HG03354 (cell line): ENCODE results near the gene POLR2F.
"Not testable (repeated sequence)": the region's sequence is repeated elsewhere in the genome, so short reads cannot be mapped to it uniquely, and the experiment has no call there.

Source experiments
- ATAC-seq: cut with Tn5 transposase; IDR thresholded peaks from one replicate; pipeline ENCODE4 v1.9.1; 2021; ENCODE audit warnings: mild to moderate bottlenecking; ENCODE audit not compliant: unreplicated experiment, poor library complexity, severe bottlenecking

Gene POLR2F

GRCh38 chr22:37975153-37975552, 21.7 kb downstream of the POLR2F start:
- no peak for ATAC-seq

- not testable (repeated sequence) for ATAC-seq
Measured at GRCh38 chr22:37976022-37976421, 22.5 kb downstream of the POLR2F start.

DNA sequence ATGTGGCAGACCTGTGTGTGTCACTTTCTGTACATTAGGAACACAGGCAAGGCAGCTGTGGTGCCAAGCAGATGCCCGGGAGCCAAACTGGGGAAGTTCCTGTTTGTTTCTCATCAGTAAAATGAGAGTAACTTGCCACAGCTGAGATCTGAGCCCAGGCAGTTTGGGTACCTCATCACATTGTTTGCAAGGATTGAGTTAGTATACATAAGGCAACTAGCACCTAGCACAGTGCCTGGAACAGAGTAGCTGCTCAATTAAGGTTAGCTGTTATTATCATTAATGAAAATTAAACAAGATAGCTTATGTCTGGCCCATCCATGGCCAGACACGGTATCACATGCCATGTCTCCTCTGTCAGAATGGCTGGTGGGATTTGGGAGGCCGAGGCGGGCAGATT, 23.0 kb downstream of the POLR2F start:
- no peak for ATAC-seq

GRCh38 chr22:37979782-37980181, 26.3 kb downstream of the POLR2F start:
- no peak for ATAC-seq

DNA sequence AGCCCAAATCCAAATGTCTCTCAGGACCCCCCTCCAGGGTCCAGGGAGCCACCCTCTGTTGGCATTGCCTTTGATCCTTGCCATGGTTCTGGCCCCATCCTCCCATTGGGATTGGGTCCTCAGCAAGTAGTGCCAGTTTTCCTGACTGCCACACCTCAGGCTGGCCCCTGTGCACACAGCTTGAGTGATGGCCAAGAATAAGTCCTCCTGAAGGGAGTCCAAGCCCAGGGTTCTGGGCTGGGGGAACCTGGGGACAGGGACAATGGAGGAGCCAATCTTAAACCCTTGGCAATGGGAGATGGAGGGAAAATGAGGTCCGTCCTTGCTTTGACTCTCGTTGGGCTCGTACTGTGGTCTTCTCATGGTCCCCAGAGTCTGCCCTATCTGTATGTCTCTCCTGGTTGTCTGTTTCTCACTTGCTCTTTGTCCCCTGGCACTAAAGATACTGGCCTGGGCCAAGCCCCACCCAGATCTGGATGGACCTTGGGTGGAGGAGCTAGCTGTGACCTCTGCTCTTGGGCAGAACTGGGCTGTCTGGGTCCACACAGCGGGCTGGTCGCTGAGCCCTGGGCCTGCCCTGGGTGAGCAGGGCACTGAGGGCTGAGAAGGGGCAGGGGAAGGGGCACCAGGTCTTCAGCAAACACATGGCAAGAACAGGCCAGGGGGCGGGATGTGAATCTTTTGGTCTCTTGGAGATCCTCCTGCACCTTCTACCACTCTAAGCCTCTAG, 27.9 kb downstream of the POLR2F start:
- ATAC-seq: no peak

GRCh38 chr22:37982151-37982785, 28.8 kb downstream of the POLR2F start:
- no peak for ATAC-seq

DNA sequence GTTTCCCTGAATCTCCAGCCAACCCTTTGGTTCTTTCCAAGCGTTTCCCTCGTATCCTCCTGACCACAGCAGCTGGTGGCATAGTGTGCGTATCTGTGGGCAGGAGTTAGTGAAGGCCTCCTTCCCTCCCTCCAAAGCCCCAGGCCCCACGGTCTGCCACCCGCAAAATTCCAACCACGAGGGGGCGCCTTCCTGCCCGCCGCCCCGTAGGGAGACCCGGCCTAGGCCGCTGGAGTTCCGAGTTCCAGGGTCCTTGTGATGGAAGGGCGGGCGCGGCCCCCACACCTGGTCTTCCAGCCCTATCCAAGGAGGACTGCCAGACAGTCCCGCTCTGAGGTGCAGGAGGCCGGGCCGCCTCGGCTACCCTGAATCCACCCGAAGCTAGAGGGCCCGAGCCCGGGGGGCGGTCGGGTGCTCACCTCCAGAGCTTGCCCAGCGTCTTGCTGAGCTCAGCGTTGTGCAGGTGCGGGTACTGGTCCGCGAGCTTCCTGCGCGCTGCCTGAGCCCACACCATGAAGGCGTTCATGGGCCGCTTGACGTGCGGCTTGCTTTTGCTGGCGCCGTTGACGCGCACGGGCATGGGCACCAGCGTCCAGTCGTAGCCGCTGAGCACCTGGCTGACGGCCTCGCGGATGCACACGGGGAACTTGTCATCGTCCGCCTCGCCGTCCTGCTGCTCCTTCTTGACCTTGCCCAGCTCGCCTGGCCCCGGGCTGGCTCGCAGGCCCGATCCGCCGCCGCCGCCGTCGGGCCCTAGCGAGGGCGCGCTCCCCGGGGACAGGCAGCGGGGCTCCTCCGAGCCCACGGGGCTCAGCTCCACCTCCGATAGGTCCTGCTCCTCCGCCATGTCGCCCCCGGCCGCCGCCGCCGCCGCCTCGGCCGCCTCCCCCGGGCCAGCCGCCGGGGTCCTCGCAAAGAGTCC, 29.7 kb downstream of the POLR2F start:
- no peak for ATAC-seq

DNA sequence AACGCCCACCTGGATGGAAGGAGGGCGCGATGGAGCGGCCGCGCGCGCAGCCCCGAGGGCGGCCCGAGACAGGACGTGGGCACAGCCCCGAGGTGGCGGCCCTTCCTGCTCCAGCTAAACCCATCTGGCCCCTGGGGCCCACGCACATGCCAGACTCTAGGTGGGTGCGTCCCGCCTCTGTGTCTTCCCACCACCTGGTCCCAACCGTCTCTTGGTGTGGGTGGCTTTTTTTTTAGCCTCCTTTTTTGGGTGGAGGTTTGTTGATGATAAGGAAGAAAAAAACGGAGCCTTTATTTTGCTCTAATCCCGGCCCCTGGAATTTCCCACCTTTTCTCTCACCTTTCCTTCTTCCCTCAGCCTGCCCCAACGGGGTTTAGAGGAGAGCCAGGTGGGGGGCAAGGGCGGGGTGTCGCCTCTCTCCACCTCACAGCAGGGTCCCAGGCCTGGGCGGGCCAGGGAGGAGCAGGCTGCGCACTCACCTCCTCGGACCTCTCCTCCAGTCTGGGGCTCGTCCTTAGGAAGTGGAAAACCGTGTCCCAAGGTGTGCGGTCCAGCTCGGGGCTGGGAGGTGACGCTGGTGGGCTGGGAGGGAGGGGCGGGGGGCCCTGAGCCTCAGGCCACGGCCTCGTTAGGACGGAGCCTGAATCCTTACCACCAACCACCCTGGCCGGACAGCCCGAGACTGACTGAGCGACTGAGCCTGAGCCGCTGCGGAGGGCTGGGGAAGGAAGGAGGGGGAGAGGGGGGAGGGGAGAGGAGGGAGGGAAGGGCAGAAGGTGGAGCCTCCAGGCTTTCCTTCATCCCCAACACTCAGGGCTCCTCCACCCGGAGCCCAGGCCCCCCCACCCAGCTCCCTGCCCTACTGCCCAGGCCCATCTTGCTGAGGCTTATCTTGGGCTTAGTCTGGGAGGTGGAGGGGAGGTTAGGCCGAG, 30.6 kb downstream of the POLR2F start, which contains the start of gene SOX10:
SOX10 (minus strand) TSS at position 696 of the 932 bp plus-strand sequence. CDS start 771 bp downstream, outside the sequence.
- ATAC-seq: no peak

GRCh38 chr22:37985050-37985585, 31.6 kb downstream of the POLR2F start:
- ATAC-seq: no peak

DNA sequence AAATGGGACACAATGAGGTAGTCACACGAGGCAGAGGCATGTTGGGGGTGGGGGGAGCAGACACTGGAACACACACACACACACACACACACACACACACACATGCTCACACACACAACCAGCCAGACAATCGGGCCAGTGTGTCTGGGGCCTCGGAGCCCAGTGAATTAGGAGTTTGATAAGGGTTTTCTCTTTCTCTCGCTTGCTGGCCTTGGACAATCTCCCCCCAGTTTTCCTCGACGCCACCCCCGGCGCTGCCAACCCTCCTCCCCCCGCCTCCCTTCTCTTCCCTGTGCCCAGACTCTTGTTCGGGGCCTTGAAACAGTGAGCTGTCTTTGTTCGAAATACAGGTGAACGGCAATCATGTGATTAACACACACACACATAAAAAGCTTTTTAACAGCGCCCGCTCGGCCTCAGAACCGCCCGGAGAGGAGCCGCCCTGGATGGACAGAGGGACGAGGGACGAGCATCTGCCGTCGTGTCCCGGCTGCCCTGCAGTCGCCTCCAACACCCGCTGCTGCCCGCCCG, 32.3 kb downstream of the POLR2F start:
- no peak for ATAC-seq

GRCh38 chr22:37986371-37986770, 32.9 kb downstream of the POLR2F start:
- ATAC-seq: no peak

DNA sequence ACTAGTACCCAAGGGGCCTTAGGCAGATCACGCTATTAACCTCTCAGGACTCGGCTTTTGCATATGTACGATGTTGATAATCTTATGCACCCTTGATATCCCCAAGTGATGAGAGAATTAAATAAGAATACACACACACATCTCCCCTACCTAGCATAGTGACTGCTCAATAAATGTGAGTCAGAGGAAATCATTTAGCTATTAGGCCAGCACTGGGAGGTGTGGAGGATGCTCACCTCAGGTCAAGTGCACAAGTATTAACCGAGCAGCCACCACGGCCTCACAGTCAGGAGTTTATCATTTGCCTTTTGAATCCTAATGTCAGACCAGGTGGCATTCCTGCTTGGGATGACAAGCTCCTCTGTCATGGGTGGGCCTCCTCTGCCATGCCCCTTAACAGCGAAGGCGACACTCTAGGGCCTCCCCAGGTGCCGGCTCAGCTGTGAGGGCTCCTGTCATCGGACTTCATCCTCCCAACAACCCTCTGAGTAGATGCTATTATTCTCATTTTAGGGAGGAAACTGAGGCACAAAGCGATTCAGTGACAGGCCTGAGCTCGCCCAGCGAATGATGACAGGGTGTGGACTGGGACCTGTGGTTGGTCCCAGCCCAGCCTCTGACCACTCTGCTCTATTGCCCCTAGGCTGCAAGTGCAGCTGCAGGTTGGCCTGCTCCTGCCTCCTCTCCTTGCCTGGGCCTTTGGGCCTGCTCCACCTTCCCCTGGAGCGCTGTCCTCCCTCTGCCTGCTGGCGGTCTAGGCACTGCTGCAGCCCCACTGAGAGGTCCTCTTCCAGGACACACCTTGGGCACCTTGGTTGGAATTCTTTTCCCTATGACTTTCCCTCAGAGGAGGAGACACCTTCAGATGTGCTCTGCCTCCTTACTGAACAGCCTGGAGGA, 35.9 kb downstream of the POLR2F start:
- ATAC-seq: no peak

DNA sequence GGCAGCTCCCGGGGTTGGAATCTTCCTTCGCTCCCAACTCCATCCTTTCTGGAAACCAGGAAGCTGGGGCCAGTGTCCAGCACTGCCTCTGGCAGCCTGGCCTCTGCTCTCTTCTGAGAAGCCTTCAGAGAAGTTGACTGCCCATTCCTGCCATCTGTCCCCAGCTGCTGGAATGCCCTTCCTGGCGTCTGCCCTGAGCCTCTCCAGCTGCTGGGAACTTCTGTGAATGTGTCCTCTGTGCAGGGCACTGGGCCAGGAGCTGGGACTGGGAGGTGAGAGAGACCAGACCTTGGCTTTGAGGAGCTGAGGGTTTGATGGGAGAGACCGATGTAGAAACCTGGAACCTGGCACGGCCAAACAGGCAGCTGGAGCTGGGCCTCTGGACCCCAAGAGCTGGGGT, 36.8 kb downstream of the POLR2F start:
- no peak for ATAC-seq

GRCh38 chr22:37990862-37991261, 37.4 kb downstream of the POLR2F start:
- no peak for ATAC-seq

DNA sequence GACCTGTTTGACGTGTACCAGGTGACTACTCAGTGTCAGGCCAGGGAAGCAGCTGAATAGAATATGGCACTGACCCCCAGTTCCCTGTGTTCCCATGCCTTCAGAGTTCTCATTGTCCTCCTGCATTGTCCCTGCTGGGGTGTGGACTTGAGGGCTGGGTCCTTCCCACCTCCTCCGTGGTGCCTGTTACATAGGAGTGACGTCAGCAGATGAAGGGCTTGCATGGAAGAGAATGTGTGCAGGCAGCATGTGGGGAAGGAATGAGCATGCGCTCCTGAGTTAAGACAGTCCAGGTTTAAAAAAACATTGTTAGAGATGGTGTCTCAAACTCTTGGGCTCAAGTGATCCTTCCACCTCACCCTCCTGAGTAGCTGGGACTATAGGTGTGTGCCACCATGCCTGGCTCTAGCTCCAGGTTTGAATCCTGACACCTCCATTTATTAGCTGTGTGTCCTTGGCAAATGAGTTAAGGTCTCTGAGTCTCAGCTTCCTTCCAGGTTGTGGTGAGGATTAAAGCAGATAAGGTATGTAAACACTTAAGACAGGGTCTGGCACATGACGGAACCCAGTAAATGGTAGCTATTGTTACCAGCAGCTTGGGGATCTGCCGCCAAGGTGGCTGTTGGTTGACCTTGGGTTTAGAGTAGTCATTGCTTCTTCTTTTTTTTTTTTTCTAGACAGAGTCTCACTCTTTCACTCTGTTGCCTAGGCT, 38.4 kb downstream of the POLR2F start:
- no peak for ATAC-seq

DNA sequence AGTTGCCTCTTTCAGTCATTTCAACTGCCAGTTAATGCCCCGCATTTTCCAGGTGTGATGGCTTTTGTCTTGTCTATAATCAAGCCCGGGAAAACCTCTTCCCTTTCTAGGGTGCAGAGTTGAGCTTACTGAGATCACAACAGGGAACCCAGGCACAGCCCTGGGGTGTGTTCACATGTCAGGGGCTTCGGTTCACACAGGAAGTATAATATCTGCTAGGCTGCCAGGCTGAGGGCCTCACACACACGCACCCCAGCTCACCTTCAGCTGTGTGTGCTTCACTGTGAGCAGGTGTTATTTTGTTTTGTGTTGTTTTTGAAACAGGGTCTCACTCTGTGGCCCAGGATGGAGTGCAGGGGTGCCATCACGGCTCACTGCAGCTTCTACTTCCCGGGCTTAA, 40.5 kb downstream of the POLR2F start:
- ATAC-seq: no peak

DNA sequence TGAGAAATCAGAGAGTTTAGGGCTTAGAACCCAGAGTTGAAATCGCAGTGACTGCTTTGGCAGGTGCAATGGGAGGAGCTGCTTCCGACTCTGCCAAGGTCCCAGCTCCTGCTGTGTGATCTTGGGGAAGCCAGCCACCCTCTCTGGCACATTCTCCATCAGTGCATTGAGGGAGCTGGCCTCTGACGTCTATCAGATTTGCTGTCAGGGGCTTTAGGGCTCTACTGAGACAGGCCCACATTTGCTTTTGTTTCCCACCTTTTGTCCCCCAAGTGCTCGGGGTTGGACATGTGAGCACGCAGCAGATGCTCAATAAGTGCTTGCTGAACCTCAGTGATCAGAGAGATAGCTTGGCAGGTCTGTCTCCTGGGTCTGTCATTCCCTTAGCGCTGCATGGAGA, 41.5 kb downstream of the POLR2F start:
- no peak for ATAC-seq
